GM12874 (cell line): ENCODE measurements around the gene CACNG4.

Experiments
- TF ChIP-seq, protein P1 (sequence below): IDR thresholded peaks from 2 replicates; pipeline ENCODE4 v1.5.1; 2011; ENCODE audit warnings: low read depth, mild to moderate bottlenecking, control low read depth, low read length, moderate library complexity; ENCODE audit not compliant: insufficient read depth

The CACNG4 gene

DNA sequence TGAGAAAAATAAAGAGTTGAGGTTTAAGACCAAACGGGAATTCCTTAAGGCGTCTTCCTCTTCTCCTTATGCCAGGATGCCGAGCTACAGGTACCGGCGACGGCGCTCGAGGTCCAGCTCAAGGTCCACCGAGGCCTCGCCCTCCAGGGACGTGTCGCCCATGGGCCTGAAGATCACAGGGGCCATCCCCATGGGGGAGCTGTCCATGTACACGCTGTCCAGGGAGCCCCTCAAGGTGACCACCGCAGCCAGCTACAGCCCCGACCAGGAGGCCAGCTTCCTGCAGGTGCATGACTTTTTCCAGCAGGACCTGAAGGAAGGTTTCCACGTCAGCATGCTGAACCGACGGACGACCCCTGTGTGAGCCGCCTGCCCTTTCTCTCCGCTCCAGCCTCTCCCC is 66.1 kb downstream of the CACNG4 start:
- TF ChIP-seq, protein P1, sequence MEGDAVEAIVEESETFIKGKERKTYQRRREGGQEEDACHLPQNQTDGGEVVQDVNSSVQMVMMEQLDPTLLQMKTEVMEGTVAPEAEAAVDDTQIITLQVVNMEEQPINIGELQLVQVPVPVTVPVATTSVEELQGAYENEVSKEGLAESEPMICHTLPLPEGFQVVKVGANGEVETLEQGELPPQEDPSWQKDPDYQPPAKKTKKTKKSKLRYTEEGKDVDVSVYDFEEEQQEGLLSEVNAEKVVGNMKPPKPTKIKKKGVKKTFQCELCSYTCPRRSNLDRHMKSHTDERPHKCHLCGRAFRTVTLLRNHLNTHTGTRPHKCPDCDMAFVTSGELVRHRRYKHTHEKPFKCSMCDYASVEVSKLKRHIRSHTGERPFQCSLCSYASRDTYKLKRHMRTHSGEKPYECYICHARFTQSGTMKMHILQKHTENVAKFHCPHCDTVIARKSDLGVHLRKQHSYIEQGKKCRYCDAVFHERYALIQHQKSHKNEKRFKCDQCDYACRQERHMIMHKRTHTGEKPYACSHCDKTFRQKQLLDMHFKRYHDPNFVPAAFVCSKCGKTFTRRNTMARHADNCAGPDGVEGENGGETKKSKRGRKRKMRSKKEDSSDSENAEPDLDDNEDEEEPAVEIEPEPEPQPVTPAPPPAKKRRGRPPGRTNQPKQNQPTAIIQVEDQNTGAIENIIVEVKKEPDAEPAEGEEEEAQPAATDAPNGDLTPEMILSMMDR = no peak

DNA sequence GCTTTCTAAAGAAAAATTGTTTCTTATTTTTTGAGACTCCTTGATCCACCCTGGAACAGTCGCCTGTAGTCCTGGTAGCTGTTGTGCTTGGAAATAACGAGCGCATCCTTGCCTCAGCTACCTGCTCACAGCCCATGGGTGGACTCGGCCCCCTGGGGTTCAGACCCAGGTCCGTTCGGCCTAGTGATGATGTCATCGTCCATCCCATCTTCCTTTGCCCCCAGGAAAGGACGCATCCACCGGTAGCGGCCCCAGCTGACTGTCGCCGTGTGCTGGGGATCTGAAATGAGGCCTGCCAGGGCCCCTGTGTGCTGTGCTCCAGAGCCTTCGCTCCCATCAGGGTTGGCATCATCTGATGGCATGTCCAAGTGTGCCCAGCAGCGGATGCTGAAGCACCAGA is 67.9 kb downstream of the CACNG4 start:
- TF ChIP-seq, protein P1 = no peak

DNA sequence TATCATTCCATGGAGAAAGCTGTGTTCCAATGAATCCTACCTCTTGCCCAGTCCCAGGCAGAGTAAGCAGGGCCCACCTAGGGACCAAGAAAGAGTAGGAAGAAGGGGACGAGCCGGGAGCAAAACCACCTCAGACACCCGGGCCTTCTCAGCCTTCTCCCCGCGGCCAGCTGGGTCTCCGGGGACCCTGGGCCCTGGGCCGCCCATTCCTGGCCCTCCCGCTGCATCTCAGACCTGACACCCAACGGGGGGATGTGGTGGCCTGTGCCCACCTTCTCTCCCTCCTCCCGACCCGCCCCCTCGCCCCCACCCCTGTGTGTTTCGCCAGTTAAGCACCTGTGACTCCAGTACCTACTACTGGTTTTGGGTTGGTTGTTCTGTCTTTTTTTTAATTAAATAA is 68.5 kb downstream of the CACNG4 start:
- TF ChIP-seq, protein P1 = no peak

DNA sequence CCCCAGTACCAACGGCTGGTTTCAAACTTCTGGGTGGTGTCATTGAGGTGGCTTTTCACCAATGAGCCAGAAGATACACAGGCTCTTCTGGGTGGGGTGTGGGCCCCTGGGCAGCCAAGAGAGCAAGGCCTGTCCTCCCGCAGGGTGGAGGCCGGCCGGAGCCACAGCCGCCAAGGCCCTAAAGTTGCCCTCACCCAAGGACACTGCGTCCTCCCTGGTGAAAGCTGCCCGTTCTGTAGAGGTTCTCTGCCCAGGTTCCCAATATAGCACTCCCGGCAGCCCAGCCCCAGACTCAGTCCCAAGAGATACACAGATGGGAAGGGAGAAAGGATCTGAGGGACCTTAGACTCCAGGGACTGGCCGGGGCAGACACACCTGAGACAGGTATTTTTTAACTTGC is 69.1 kb downstream of the CACNG4 start:
- TF ChIP-seq, protein P1 = no peak

DNA sequence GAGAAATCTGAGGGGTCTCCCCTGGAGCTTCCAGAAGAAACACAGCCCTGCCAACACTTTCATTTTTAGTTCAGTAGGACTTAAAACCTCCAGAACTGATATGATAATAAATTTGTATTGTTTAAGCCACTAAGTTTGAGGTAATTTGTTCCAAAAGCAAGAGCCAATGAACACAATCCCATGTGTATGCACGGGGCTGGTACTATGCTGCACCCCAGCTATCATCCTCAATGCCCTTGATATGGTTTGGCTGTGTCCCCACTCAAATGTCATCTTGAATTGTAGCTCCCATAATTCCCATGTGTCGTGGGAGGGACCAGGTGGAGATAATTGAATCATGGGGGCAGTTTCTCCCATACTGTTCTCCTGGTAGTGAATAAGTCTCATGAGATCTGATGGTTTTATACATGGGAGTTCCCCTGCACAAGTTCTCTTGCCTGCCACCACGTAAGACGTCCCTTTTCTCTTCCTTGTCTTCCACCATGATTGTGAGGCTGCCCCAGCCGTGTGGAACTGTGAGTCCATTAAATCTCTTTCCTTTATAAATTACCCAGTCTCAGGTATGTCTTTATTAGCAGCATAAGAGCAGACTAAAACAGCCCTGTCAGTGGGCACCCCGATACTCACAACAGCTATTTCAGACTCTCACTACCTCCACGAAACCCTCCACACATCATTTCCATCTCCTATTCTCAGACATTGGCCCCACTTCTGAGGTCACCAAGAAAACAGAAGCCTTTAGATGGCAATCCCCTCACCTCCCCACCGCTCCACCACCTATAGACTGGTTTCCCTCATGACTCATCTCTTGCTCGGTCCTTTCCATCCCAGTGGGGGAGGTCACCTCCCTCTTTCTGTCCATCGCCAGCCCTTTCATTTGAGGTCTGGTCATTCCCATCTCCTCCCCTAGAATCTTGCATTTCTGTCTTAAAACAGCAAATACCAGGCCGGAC is 70.9 kb downstream of the CACNG4 start:
- TF ChIP-seq, protein P1 = no peak

DNA sequence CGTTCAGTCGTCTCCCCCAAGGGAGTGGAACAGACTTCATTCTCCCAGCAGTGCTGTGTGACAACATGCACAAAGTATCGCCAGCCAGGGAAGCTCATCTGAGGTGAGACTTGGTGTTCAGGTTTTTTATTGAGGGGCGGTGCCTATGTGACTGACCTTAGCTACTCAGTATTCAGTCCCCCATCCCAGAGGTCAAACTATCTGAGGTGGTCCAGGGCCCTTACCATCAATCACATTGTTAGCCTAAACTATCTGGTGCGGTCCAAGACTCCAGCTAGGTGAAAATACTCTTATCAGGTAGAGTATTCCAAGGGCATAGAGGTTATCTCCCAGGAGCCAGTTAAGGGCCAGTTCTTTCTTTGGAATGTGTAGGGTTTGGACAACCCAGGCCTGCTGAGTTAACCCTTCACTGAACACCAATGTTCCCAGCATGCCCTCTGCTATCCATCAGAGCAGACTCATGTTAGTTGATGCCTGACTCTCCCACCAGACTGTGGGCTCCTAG is 74.4 kb downstream of the CACNG4 start:
- TF ChIP-seq, protein P1 = no peak

DNA sequence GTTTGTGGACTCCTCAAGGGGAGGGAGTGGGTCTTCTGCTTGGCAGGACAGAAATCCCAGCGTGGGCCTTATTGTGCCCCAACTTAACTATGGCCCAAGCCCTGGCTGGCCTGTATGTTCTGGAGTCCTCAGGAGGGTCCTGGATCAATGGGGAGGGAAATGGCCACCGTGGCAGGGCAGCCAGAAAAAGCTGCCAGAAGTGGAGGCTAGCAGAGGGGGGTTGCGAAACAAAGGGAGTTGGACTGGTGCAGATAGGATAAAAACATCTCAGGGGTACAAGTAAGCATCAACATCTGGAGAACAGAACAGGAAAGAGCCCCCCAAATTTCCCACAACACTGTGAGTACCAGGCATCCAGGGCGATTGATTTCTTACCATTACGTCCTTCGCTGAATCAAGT is 76.1 kb downstream of the CACNG4 start:
- TF ChIP-seq, protein P1 = no peak
